Measurements from ENCODE around the gene ATE1.

ATE1 gene

GRCh38 chr10:121959671-121960070 lies 31.8 kb upstream of the ATE1 start:
- no peak overlapping the region for H3K4me3 ChIP-seq (ENCODE audit: low read length)
- no peaks in the 10 kb centered on the region for H3K79me2 ChIP-seq (ENCODE audit: low read length)
- no peak overlapping the region for H2AFZ ChIP-seq (ENCODE audit: low read depth, low read length)
- no peak overlapping the region for H3K4me2 ChIP-seq (ENCODE audit: low read length)
- H3K27me3 ChIP-seq (ENCODE audit: low read depth, low read length): no peaks in the 10 kb centered on the region
- H3K9me3 ChIP-seq (ENCODE audit: insufficient read depth, low read length): no peaks in the 10 kb centered on the region
- H3K27ac ChIP-seq (ENCODE audit: low read length): no peak overlapping the region
- no peaks in the 10 kb centered on the region for H4K20me1 ChIP-seq (ENCODE audit: insufficient read depth, low read length)
- H3K36me3 ChIP-seq (replicated peaks; ENCODE audit: low read depth, low read length): peaks cover 8% of the 10 kb centered on the region
- TF ChIP-seq EZH2phosphoT487 (IDR thresholded peaks at IDR 0.05; ENCODE audit: low read depth) (no peak), CTCF (IDR thresholded peaks at IDR 0.05; ENCODE audit: low read depth, low read length) (no peak)
- H3K4me1 ChIP-seq (ENCODE audit: low read length): no peaks in the 10 kb centered on the region
- no peak overlapping the region for H3K9ac ChIP-seq (ENCODE audit: low read length)

GRCh38 chr10:121956111-121957061 lies 28.6 kb upstream of the ATE1 start:
- H3K79me2 ChIP-seq (ENCODE audit: low read length): no peaks in the 10 kb centered on the region
- H3K36me3 ChIP-seq (replicated peaks; ENCODE audit: low read depth, low read length): peaks cover 8% of the 10 kb centered on the region
- no peaks in the 10 kb centered on the region for H3K4me1 ChIP-seq (ENCODE audit: low read length)
- no peak overlapping the region for H3K27ac ChIP-seq (ENCODE audit: low read length)
- no peak for TF ChIP-seq EZH2phosphoT487 (IDR thresholded peaks at IDR 0.05; ENCODE audit: low read depth)
- TF ChIP-seq CTCF (IDR thresholded peaks at IDR 0.05; ENCODE audit: low read depth, low read length): no peak
- H3K4me2 ChIP-seq (ENCODE audit: low read length): no peak overlapping the region
- no peaks in the 10 kb centered on the region for H3K9me3 ChIP-seq (ENCODE audit: insufficient read depth, low read length)
- no peaks in the 10 kb centered on the region for H3K27me3 ChIP-seq (ENCODE audit: low read depth, low read length)
- no peaks in the 10 kb centered on the region for H4K20me1 ChIP-seq (ENCODE audit: insufficient read depth, low read length)
- H2AFZ ChIP-seq (ENCODE audit: low read depth, low read length): no peak overlapping the region
- H3K9ac ChIP-seq (ENCODE audit: low read length): no peak overlapping the region
- H3K4me3 ChIP-seq (ENCODE audit: low read length): no peak overlapping the region

- Histone ChIP-seq H3K79me2 (ENCODE audit: low read length) (no peaks in the 10 kb centered on the region), H3K4me3 (ENCODE audit: low read length) (no peak overlapping the region), H3K27ac (ENCODE audit: low read length) (no peak overlapping the region), H3K4me2 (ENCODE audit: low read length) (no peak overlapping the region), H3K36me3 (replicated peaks; ENCODE audit: low read depth, low read length) (peaks cover 3% of the 10 kb centered on the region), H3K9me3 (ENCODE audit: insufficient read depth, low read length) (no peaks in the 10 kb centered on the region), H3K4me1 (ENCODE audit: low read length) (no peaks in the 10 kb centered on the region), H4K20me1 (ENCODE audit: insufficient read depth, low read length) (no peaks in the 10 kb centered on the region), H3K9ac (ENCODE audit: low read length) (no peak overlapping the region), H2AFZ (ENCODE audit: low read depth, low read length) (no peak overlapping the region), H3K27me3 (ENCODE audit: low read depth, low read length) (no peaks in the 10 kb centered on the region)
- no peak for TF ChIP-seq CTCF (IDR thresholded peaks at IDR 0.05; ENCODE audit: low read depth, low read length)
- TF ChIP-seq EZH2phosphoT487 (IDR thresholded peaks at IDR 0.05; ENCODE audit: low read depth): no peak
Measured at GRCh38 chr10:121952226-121952625, 24.4 kb upstream of the ATE1 start.

- Histone ChIP-seq H3K27me3 (ENCODE audit: low read depth, low read length) (no peaks in the 10 kb centered on the region), H3K4me2 (ENCODE audit: low read length) (no peak overlapping the region), H2AFZ (ENCODE audit: low read depth, low read length) (no peak overlapping the region), H3K4me1 (ENCODE audit: low read length) (no peaks in the 10 kb centered on the region), H3K4me3 (ENCODE audit: low read length) (no peak overlapping the region), H3K79me2 (ENCODE audit: low read length) (no peaks in the 10 kb centered on the region), H3K27ac (ENCODE audit: low read length) (no peak overlapping the region), H3K9me3 (ENCODE audit: insufficient read depth, low read length) (no peaks in the 10 kb centered on the region), H4K20me1 (ENCODE audit: insufficient read depth, low read length) (no peaks in the 10 kb centered on the region), H3K36me3 (replicated peaks; ENCODE audit: low read depth, low read length) (no peaks in the 10 kb centered on the region), H3K9ac (ENCODE audit: low read length) (no peak overlapping the region)
- TF ChIP-seq EZH2phosphoT487 (IDR thresholded peaks at IDR 0.05; ENCODE audit: low read depth): no peak
Measured at GRCh38 chr10:121949451-121949850, 21.6 kb upstream of the ATE1 start.
